Measurements from ENCODE around the gene TCEAL4. TPM values are rescaled to one million over a fixed set of nuclear protein-coding genes. Genes with fewer than 3 reads are reported as not detected.

The TCEAL4 gene
- 10 to 100 TPM; 10.6 to 14.7 (median 10.8) TPM for total RNA-seq

DNA sequence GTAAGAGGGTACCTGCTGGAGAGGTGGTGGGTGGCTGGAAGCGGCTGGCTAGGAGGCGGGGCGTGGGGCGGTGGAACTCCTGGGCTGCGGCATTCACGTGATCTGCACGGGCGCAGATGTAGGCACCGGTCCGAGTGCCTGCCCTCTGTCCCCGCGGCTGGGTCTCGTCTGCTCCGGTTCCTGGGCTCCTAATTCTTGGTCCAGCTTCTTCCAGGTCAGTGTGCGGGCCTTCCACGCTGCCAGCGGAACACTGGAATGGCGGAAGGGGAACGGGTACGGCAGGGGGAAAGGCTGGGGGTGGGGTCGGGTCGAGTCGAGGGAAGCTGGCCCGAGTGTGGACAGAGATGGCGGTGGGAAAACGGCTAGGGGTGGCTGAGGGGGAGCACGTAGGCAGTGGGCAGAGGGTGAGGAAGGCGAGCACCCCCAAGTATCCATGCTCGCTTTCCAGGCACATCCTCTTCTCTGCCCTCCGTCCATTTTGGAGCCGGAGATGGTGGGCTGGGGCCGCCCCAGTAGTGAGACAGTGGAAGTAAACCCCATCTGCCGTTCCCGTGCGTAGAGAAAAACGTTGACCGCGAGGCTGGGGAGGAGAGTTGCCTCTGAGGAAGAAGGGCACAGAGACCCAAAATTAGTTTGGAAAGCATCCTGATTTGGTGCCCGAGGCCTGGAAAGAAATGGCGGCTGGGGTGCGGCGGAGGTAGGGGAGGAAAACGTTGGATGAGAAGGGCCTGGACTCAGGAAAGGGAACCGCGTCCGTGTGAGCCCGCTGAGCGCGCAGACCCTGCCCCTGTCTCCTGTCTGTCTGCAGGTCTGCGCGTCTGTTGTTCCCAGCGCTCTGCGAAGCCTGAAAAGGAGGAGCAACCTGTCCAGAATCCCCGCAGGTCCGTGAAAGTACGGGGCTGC lies at the start of gene TCEAL4:
Gene TCEAL4, plus strand, starts transcription at position 105 of the 903 bp plus-strand sequence. CDS start 1,161 bp downstream, outside the sequence.
- peak; percentile 89 to 94 for ATAC-seq
- peak; percentile 33 for DNase-seq
- Mint-ChIP-seq H3K4me1 (ENCODE audit: low read depth) (peaks cover 13% of the 10 kb centered on the region), H3K36me3 (ENCODE audit: insufficient read depth) (no peaks in the 10 kb centered on the region), H3K9me3 (no peaks in the 10 kb centered on the region), H3K4me3 (peak within 1 kb of the TSS; percentile 87), H3K27me3 (ENCODE audit: low read depth) (no peaks in the 10 kb centered on the region)

DNA sequence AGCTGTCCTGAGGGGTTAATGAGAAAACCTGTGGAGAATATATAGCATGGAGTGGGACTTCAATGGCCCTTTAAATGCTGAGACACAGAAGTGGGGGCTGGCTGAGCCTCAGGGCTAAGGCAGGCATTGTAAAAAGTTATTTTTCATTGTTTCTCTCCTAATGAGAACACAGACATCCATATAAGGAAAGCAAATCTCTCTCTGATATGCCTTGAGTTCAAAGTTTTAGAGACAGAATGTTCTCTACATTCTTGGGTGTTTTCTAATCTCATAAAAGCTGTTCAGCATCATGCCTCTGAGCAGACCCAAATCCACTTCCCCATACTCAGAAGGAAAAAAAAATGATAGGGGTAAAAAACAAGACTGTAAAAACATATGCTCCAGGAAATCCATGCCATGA lies 49.2 kb upstream of the TCEAL4 start:
- no peaks in the 10 kb centered on the region for H3K9me3 Mint-ChIP-seq
- DNase-seq (no peak), ATAC-seq (no peak)
- H3K36me3 Mint-ChIP-seq (ENCODE audit: insufficient read depth) = no peaks in the 10 kb centered on the region
- no peak overlapping the region for H3K4me3 Mint-ChIP-seq
- H3K27me3 Mint-ChIP-seq (ENCODE audit: low read depth) = no peaks in the 10 kb centered on the region
- H3K4me1 Mint-ChIP-seq (ENCODE audit: low read depth) = peaks cover 4% of the 10 kb centered on the region

DNA sequence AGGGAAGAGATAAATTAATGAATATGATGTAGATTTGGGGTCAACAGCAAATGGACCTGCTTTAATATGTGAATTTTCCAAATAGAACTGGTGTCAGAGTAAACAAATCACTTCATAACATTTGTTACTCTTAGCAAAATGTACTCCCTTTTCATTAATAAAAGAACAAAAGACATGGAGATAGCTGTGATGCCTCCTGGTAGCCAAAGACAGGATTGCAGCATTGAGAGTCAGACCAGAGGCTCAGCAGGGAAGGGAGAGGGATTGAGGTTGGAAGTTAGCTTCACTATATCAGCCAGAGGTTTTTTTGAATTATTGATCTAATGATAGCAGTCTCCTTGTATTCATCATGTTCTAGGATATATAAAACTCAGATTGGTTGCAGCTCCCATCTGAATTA lies 48.6 kb upstream of the TCEAL4 start:
- Mint-ChIP-seq H3K36me3 (ENCODE audit: insufficient read depth) (no peaks in the 10 kb centered on the region), H3K9me3 (no peaks in the 10 kb centered on the region), H3K27me3 (ENCODE audit: low read depth) (no peaks in the 10 kb centered on the region)

DNA sequence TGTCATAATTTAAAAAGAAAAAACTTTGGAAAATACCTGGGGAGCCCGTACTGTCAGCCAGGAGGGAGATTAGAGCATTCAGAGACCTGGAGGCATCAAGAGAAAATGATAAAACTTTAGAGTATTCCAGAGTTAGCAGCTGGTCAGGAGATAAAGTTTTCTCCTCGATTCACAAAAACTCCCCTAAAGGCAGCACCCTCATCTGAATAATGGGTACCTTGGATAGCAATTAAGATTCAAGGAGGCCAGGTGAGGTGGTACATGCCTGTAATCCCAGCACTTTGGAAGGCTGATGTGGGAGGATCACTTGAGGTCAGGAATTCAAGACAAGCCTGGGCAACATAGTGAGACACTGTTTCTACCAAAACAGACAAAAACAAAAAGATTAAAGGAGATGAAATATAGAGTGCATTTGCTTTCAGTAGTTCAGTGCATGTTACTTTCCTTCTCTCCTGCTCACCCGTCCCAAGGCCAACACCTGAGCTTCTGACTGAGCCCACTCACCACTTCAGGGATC lies 47.4 kb upstream of the TCEAL4 start:
- Mint-ChIP-seq H3K9me3 (no peaks in the 10 kb centered on the region), H3K36me3 (ENCODE audit: insufficient read depth) (no peaks in the 10 kb centered on the region), H3K4me1 (ENCODE audit: low read depth) (peaks cover 4% of the 10 kb centered on the region), H3K4me3 (no peak overlapping the region), H3K27me3 (ENCODE audit: low read depth) (no peaks in the 10 kb centered on the region)
- no peak for DNase-seq
- no peak for ATAC-seq

More for the DNA sequence above, 48.6 kb upstream of the TCEAL4 start:
- DNase-seq (no peak), ATAC-seq (no peak)
- Mint-ChIP-seq H3K4me1 (ENCODE audit: low read depth) (peaks cover 4% of the 10 kb centered on the region), H3K4me3 (no peak overlapping the region)

DNA sequence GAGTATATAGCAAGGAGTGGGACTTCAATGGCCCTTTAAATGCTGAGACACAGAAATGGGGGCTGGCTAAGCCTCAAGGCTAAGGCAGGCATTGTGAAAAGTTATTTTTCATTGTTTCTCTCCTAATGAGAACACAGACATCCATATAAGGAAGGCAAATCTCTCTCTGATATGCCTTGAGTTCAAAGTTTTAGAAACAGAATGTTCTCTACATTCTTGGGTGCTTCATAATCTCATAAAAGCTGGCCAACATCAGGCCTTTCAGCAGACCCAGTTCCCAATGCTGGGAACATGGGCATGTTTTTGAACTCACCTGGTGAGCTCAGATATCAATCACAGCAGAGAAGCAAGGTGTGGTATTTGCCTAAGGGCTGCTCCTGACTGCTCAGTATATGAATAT lies 46.6 kb upstream of the TCEAL4 start:
- Mint-ChIP-seq H3K27me3 (ENCODE audit: low read depth) (no peaks in the 10 kb centered on the region), H3K36me3 (ENCODE audit: insufficient read depth) (no peaks in the 10 kb centered on the region), H3K4me1 (ENCODE audit: low read depth) (peaks cover 1% of the 10 kb centered on the region), H3K4me3 (no peak overlapping the region), H3K9me3 (no peaks in the 10 kb centered on the region)
- DNase-seq (no peak), ATAC-seq (no peak)

DNA sequence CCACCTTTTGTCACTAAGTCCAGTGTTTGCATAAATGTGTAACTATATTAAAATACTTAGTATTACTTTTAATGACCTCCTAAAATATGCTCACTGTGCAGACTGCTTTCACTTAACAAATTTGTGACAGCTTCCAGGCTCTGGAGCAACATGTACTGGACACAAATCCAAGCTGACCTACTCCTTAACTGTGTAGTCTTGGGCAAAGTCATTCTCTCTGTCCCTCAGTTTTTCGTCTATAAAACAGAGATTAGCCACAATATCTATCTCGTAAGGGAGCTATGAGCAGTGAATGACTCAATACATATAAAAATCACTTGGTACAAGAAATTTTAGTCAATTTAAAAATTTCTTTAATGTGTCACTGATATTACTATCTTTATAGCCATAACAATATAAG lies 45.6 kb upstream of the TCEAL4 start:
- no peaks in the 10 kb centered on the region for H3K9me3 Mint-ChIP-seq

DNA sequence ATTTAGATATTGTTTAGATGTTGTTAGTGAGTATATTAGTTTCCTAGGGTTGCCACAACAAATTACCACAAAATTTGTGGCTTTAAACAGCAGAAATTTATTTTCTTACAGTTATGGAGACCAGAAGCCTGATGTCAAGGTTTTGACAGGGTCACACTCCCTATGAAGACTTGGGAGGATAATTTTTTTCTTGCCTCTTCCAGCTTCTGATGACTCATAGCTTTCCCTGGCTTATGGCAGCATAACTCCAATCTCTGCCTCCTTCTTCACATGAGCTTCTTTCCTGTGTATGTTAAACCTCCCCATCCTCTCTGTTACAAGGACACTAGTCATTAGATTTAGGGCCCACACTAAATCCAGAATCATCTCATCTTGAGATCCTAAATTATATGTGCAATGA lies 45.2 kb upstream of the TCEAL4 start:
- ATAC-seq = no peak
- no peaks in the 10 kb centered on the region for H3K4me1 Mint-ChIP-seq (ENCODE audit: low read depth)
- no peaks in the 10 kb centered on the region for H3K27me3 Mint-ChIP-seq (ENCODE audit: low read depth)
- H3K9me3 Mint-ChIP-seq = no peaks in the 10 kb centered on the region
- no peak for DNase-seq
- H3K36me3 Mint-ChIP-seq (ENCODE audit: insufficient read depth) = no peaks in the 10 kb centered on the region
- no peak overlapping the region for H3K4me3 Mint-ChIP-seq

More for the DNA sequence above, 45.6 kb upstream of the TCEAL4 start:
- H3K36me3 Mint-ChIP-seq (ENCODE audit: insufficient read depth) = no peaks in the 10 kb centered on the region
- no peaks in the 10 kb centered on the region for H3K27me3 Mint-ChIP-seq (ENCODE audit: low read depth)
- H3K4me1 Mint-ChIP-seq (ENCODE audit: low read depth) = no peaks in the 10 kb centered on the region
- no peak overlapping the region for H3K4me3 Mint-ChIP-seq
- ATAC-seq (no peak), DNase-seq (no peak)

DNA sequence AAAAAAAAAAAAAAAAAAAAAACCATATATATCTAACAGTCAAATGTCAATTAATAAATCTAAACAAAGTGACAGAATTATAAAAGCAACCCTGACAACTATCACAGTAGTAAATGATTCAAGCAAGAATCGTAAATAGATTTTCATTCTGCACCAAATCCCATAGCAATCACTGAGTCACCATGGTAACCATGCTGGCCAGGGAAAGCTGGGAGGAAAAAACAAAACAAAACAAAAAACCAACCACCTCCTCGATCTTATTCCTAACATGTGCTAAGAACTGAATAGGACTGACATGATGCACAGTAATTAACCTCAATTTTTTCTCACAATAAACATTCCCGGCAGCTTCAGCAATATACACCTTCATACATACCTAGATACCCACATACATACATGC lies 35.4 kb upstream of the TCEAL4 start:
- DNase-seq (no peak), ATAC-seq (no peak)
- H3K36me3 Mint-ChIP-seq (ENCODE audit: insufficient read depth) = no peaks in the 10 kb centered on the region
- no peak overlapping the region for H3K4me3 Mint-ChIP-seq
- peaks cover 2% of the 10 kb centered on the region for H3K4me1 Mint-ChIP-seq (ENCODE audit: low read depth)
- no peaks in the 10 kb centered on the region for H3K27me3 Mint-ChIP-seq (ENCODE audit: low read depth)
- no peaks in the 10 kb centered on the region for H3K9me3 Mint-ChIP-seq

DNA sequence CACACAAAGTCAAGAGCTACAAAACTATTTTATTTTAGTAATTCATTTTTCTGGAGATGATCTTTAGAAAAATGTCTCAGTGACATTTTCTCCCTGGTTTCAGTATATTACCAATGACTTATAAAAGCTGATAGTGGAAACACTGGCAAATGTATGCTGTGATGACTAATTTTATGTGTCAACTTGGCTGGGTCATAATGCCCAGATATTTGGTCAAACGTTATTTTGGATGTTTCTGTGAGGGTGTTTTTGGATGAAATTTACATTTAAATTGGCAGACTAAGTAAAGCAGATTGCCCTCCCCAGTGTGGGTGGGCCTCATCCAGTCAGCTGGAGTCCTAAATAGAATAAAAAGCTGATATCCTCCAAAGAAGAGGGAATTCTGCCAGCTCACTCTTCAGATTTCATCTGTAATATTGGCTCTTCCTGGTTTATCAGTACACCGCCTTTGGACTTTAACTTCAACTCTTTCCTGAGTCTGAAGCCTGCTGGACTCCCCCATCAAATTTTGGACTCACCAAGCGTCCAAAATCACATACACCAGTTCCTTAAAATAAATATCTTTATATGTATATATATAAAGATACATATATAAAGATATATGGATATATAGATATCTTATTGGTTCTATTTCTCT lies 34.8 kb upstream of the TCEAL4 start:
- H3K4me1 Mint-ChIP-seq (ENCODE audit: low read depth) = peaks cover 2% of the 10 kb centered on the region
- H3K36me3 Mint-ChIP-seq (ENCODE audit: insufficient read depth) = no peaks in the 10 kb centered on the region
- DNase-seq (no peak), ATAC-seq (no peak)
- H3K27me3 Mint-ChIP-seq (ENCODE audit: low read depth) = no peaks in the 10 kb centered on the region
- no peak overlapping the region for H3K4me3 Mint-ChIP-seq
- H3K9me3 Mint-ChIP-seq = no peaks in the 10 kb centered on the region

DNA sequence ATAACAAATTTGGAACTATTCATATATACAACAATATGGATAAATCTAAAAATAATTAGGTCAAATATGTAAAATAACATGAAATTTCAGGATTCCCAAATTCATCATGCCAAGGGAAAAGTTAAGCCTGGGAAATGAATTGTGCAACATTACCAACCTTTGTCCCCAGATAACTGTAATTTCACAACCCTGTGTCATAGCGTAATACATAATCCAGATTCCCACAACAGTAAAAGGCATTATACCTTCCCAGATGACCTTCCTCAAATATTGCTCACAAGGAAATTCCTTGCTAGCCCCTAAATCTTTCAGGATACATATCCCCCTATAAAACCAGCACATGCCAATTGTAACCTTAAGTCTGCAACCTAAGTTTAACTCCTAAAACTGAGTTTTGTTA lies 33.1 kb upstream of the TCEAL4 start:
- ATAC-seq = no peak
- H3K4me1 Mint-ChIP-seq (ENCODE audit: low read depth) = peaks cover 2% of the 10 kb centered on the region
- H3K9me3 Mint-ChIP-seq = no peaks in the 10 kb centered on the region
- H3K36me3 Mint-ChIP-seq (ENCODE audit: insufficient read depth) = no peaks in the 10 kb centered on the region
- no peak for DNase-seq
- H3K27me3 Mint-ChIP-seq (ENCODE audit: low read depth) = peaks cover 2% of the 10 kb centered on the region
- H3K4me3 Mint-ChIP-seq = no peak overlapping the region

DNA sequence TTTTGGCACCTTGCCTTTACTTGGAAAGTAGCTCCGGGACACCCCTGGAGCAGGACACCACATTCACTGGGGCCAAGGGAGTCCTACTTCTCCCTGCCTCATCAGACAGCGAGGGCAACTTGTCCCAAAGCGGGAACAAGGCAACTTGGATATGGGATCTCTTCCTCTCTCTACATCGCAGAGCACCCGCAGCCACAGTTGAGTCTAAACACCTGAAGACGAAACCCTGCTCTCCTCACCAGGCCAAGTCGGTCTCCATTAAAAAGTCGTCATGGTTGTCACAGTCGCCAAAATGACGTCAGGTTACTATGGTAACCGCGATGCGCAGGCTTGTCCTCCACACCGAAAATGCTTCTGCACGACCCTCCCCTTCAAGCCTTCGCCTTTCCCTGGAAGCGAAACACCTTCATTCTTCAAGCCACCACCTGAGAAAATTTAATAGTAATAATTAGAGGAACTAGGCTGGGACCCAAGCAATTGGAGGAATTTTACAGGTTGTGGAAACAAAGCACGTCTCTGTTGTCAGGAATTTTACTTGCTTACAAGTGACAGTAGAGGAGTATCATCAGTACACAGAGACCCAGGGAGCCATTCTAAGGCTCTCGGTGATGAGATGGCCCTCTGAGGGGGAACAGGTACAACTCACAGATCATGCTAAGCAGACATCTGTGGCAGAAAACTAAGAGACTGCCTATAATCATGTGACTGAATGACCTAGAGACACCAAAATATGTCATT lies 30.5 kb upstream of the TCEAL4 start:
- peaks cover 2% of the 10 kb centered on the region for H3K27me3 Mint-ChIP-seq (ENCODE audit: low read depth)
- H3K9me3 Mint-ChIP-seq = no peaks in the 10 kb centered on the region
- peaks cover 2% of the 10 kb centered on the region for H3K4me1 Mint-ChIP-seq (ENCODE audit: low read depth)
- H3K36me3 Mint-ChIP-seq (ENCODE audit: insufficient read depth) = no peaks in the 10 kb centered on the region
- H3K4me3 Mint-ChIP-seq = peak overlapping the region; percentile 83
- ATAC-seq (peak; percentile 81 to 88), DNase-seq (peak; percentile 54)

DNA sequence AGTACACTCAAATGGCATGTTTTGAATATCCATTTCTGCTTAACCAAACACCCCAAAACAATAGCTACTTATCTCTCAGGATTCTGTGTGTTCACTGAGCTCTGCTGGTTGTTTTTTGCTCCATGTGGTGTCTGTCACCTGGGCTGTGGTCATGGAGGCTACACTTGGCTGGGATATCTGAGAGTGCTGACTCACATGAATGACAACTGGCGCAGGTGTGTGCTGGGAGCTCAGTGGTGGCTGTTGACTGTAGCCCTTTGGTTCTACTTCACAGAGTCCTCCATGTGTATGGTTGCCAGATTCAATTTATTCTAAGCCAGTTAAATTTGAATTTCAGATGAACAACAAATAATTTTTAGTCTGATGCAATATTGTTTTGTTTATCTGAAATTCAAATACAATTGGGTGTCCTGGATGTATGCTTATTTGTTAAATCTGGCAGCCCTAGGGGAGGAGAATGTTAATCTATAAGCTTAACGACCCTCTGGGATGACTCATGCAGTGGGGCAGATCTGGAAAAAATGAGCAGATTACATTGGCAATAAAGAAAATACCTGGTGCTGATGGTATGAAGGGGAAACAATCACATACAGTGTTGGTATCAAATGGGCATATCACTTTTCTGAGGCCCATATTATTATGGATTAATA lies 28.2 kb upstream of the TCEAL4 start:
- DNase-seq = no peak
- Mint-ChIP-seq H3K36me3 (ENCODE audit: insufficient read depth) (no peaks in the 10 kb centered on the region), H3K4me3 (no peak overlapping the region), H3K4me1 (ENCODE audit: low read depth) (peaks cover 2% of the 10 kb centered on the region), H3K9me3 (no peaks in the 10 kb centered on the region), H3K27me3 (ENCODE audit: low read depth) (peaks cover 2% of the 10 kb centered on the region)
- no peak for ATAC-seq

DNA sequence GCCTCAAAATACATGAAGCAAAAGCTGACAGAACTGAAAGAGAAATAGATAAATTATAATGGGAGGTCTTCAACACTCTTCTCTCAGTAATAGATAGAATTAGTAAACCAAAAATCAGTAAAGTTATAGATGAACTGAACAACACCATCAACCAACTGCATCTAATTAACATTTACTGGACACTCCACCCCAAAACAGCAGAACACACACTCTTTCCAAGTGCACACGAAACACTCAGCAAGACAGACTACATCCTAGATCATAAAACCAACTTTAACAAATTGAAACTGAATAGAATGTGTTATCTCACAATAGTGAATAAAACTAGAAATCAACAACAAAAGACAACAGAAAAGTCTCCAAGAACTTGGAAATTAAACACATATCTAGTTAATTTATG lies 25.1 kb upstream of the TCEAL4 start:
- ATAC-seq = no peak
- peaks cover 2% of the 10 kb centered on the region for H3K27me3 Mint-ChIP-seq (ENCODE audit: low read depth)
- H3K9me3 Mint-ChIP-seq = no peaks in the 10 kb centered on the region
- H3K36me3 Mint-ChIP-seq (ENCODE audit: insufficient read depth) = no peaks in the 10 kb centered on the region
- no peak overlapping the region for H3K4me3 Mint-ChIP-seq
- DNase-seq = no peak
- H3K4me1 Mint-ChIP-seq (ENCODE audit: low read depth) = no peaks in the 10 kb centered on the region

DNA sequence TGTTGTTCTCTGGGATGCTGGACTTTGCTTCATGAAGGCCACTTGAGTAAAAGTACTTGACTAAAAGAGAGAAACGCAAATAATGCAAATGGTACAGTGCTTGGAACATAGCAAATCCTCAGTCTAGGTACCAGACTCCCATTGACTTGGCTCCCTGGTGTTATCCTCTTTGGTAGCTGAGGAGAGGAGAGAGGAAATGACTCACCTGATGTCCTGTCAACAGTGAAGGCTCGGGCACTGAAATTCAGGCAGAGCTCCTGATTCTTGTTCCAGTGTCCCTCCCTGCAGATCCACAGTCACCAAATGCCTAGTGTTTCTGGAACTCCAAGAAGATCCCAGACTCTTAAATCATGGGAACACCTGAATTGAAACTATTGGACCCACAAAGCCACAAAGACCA lies 22.5 kb upstream of the TCEAL4 start:
- DNase-seq (no peak), ATAC-seq (no peak)
- H3K9me3 Mint-ChIP-seq = no peaks in the 10 kb centered on the region
- H3K4me3 Mint-ChIP-seq = no peak overlapping the region
- H3K36me3 Mint-ChIP-seq (ENCODE audit: insufficient read depth) = no peaks in the 10 kb centered on the region
- H3K4me1 Mint-ChIP-seq (ENCODE audit: low read depth) = no peaks in the 10 kb centered on the region
- H3K27me3 Mint-ChIP-seq (ENCODE audit: low read depth) = no peaks in the 10 kb centered on the region
